ENCODE measurements around the gene PSMC3IP.
A peak's percentile ranks its signal among the peaks of the same experiment; 100 is the strongest.
"Not testable (repeated sequence)": the region's sequence is repeated elsewhere in the genome, so short reads cannot be mapped to it uniquely, and the experiment has no call there.

The PSMC3IP gene

DNA sequence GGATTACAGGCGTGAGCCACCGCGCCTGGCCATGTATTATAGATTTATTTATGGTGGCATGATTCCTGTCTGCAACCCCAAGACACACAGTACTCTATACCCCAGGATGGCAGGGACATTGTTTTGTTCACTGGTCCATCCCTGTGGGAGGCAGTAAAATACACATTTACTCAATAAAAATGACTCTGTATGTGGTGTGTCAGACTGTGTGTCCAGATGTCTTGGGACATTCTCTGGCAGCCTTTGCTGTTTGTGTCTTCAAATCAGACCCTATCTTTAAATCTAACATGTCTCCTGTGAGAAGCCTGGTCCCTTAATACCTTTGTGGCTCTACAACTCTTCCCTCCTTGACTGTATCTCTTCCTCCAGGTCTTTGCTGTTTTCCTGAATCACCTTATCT, 17.3 kb downstream of the PSMC3IP start:
- no peak for DNase-seq (ENCODE audit: low read depth)

- no peak for DNase-seq (ENCODE audit: low read depth)
Observed at GRCh38 chr17:42559075-42559474, 18.5 kb downstream of the PSMC3IP start.

DNA sequence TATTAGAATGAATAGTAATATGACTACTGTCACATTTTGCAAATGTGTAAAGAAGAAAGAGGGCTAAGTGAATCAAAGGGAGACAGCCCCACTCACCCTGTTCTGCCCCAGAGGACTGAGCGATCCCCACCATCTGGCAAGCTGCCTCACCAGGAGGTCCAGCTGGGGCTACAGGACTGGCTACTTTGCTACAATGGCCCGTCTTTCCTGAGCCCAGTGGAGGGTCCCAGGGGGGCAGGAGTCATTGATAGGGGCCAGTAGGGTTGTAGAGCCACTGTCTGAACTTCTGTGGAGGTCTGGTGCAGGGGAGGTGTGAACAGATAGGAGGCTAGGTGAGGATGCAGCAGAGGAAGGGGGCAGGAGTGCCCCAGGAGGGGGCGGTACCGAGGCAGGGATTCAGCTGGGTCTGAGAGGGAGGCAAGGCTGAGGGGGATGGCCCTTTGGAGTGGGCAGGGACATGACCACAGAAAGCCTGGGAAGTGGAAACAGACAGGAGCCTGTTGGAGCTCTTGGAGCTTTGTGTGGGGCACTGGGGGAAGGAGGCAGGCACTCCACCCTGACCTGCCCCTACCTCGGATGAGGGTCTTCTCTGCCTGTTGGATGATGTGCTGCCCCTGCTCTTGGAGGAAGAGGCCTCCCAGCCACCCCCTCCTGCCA, 21.4 kb downstream of the PSMC3IP start:
- not testable (repeated sequence) for DNase-seq (ENCODE audit: low read depth)

DNA sequence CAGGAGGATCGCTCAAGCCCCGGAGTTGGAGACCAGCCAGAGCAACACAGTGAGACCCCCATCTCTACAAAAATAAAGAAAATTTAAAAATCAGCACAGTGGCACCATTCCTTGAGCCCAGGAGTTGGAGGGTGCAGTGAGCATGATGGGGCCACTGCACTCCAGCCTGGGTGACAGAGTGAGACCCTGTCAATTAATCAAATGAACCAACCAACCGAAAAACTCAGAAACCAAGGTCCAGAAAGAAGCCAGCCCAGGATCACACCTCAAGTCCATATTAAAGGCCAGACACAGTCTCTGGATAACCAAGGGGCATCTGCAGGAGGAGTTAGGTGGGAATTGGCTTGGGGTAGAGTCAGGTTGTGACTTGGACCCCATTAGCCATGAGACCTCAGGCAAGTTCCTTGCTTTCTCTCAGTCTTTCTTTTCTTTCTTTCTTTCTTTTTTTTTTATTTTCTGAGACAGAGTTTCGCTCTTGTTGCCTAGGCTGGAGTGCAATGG, 22.4 kb downstream of the PSMC3IP start:
- DNase-seq (ENCODE audit: low read depth), result no peak

GRCh38 chr17:42554250-42555121, 23.0 kb downstream of the PSMC3IP start:
- DNase-seq (ENCODE audit: low read depth), result peak; percentile 28

DNA sequence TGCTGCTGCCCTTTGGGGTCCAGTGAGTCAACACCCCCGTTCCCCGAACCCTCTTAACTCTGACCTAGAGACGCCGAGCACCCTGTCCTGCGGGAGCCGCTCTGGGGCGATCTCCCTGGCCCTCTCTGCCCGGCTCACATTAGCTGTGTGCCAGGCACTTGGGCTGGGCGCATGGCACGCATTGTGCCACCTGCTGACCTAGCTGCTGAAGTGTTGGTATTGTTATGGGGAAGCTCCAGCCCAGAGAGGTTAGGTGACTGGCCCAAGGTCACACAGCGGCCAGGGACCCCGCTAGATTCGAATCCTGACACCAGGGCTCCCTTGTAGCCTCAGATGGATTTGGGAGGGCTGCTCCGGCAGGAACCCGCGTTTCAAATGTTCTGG, 23.7 kb downstream of the PSMC3IP start:
- DNase-seq (ENCODE audit: low read depth), result no peak

- DNase-seq (ENCODE audit: low read depth), result no peak
Observed at GRCh38 chr17:42553161-42553818, 24.2 kb downstream of the PSMC3IP start.

DNA sequence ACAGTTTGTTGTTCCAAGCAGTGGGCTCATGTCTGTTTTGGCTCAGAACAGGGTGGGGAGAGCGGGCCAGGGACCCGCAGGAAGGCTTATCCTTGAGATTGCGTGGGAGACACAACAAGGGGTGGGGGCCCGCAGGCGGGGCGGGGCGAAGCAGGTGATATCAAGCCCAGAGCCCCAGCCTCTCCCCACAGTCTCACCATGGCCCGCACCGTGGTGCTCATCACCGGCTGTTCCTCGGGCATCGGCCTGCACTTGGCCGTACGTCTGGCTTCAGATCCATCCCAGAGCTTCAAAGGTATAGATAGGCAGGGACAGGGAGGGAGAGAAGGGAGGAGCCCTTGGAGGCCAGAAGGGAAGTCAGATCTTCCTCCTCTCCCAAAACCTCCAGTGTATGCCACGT, 24.8 kb downstream of the PSMC3IP start, which contains the start of gene HSD17B1:
HSD17B1 (plus strand) TSS at position 188 of the 400 bp plus-strand sequence; CDS start at position 199, 11 bp downstream.
- not testable (repeated sequence) for DNase-seq (ENCODE audit: low read depth)

GRCh38 chr17:42548993-42549755, 28.4 kb downstream of the PSMC3IP start:
- DNase-seq (ENCODE audit: low read depth), result no peak

- no peak for DNase-seq (ENCODE audit: low read depth)
Observed at GRCh38 chr17:42548070-42548837, 29.3 kb downstream of the PSMC3IP start.

GRCh38 chr17:42547698-42548069, 29.8 kb downstream of the PSMC3IP start:
- DNase-seq (ENCODE audit: low read depth), result no peak

- no peak for DNase-seq (ENCODE audit: low read depth)
Observed at GRCh38 chr17:42547001-42547461, 30.5 kb downstream of the PSMC3IP start.

GRCh38 chr17:42545755-42546505, 31.6 kb downstream of the PSMC3IP start:
- not testable (repeated sequence) for DNase-seq (ENCODE audit: low read depth)

DNA sequence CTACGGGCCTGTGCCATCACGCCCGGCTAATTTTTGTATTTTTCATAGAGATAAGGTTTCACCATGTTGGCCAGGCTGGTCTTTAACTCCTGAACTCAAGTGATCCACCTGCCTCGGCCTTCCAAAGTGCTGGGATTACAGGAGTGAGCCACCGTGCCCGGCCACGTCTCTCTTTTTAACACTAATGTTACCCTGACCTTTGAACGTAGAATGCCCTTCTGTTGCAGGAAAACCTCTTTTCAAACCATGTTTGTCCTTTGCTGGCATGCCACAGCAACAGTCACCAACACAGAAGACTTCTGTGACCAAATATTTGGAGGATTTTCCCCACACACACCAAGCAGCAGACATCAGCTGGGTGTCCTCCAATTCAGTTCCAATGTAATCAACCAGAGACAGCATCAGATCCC, 32.6 kb downstream of the PSMC3IP start:
- no peak for DNase-seq (ENCODE audit: low read depth)

- no peak for DNase-seq (ENCODE audit: low read depth)
Observed at GRCh38 chr17:42543190-42544079, 34.1 kb downstream of the PSMC3IP start.

GRCh38 chr17:42541041-42541833, 36.3 kb downstream of the PSMC3IP start:
- DNase-seq (ENCODE audit: low read depth), result no peak

GRCh38 chr17:42540558-42540957, 37.0 kb downstream of the PSMC3IP start:
- DNase-seq (ENCODE audit: low read depth), result not testable (repeated sequence)

DNA sequence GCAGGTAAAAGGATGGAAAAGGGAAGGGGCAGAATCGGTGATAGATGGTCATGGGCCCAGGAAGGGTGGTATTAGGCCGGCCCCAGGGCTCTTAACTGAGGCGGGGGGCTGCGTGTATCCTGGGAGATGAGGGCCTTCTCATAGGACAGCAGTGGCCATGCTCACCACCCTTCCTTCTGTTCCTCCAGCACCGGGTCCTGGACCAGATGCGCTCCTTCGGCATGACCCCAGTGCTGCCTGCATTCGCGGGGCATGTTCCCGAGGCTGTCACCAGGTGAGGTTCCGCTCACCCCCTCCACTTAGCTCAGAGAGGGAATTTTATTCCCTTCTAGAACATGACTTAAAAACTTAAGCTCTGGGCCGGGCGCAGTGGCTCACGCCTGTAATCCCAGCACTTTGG, 39.0 kb downstream of the PSMC3IP start:
- no peak for DNase-seq (ENCODE audit: low read depth)

All from fibroblast of the conjunctiva (primary cell).